NCI-H1694 (cell line): ENCODE data around the gene CR1.
"Not testable (repeated sequence)": the region's sequence is repeated elsewhere in the genome, so short reads cannot be mapped to it uniquely, and the experiment has no call there.

ENCODE experiments used
- DNase-seq: peaks from one replicate; lab custom pipeline; 2025; lab: John Stamatoyannopoulos, UW

Gene CR1

GRCh38 chr1:207495801-207496792 is at the start of gene CR1:
CR1 (plus strand) TSS chr1:207496157; CDS start chr1:207496268, 111 bp downstream.
- DNase-seq: no peak

GRCh38 chr1:207453710-207454045 is 42.3 kb upstream of the CR1 start:
- no peak for DNase-seq

GRCh38 chr1:207454046-207454964 is 41.7 kb upstream of the CR1 start, which contains the start of gene CR2:
CR2 (plus strand) TSS chr1:207454328; CDS start chr1:207454419, 91 bp downstream.
- no peak for DNase-seq

GRCh38 chr1:207455183-207455754 is 40.7 kb upstream of the CR1 start:
- DNase-seq: no peak

GRCh38 chr1:207458414-207458813 is 37.5 kb upstream of the CR1 start:
- no peak for DNase-seq

- DNase-seq: no peak
Observed at GRCh38 chr1:207459008-207459407, 36.9 kb upstream of the CR1 start.

- no peak for DNase-seq
Observed at GRCh38 chr1:207461649-207462048, 34.3 kb upstream of the CR1 start.

- DNase-seq: no peak
Observed at GRCh38 chr1:207462535-207462934, 33.4 kb upstream of the CR1 start.

GRCh38 chr1:207463021-207463420 is 32.9 kb upstream of the CR1 start:
- DNase-seq: no peak

- DNase-seq: no peak
Observed at GRCh38 chr1:207463571-207463970, 32.4 kb upstream of the CR1 start.

- DNase-seq: no peak
Observed at GRCh38 chr1:207470927-207471326, 25.0 kb upstream of the CR1 start.

- no peak for DNase-seq
Observed at GRCh38 chr1:207474210-207474609, 21.7 kb upstream of the CR1 start.

GRCh38 chr1:207486198-207486597 is 9.8 kb upstream of the CR1 start:
- DNase-seq: no peak

- DNase-seq: no peak
Observed at GRCh38 chr1:207487636-207488035, 8.3 kb upstream of the CR1 start.

- no peak for DNase-seq
Observed at GRCh38 chr1:207493212-207493611, 2.7 kb upstream of the CR1 start.

GRCh38 chr1:207494171-207494570 is 1.8 kb upstream of the CR1 start:
- no peak for DNase-seq

- DNase-seq: not testable (repeated sequence)
Observed at GRCh38 chr1:207495281-207495680, 676 bp upstream of the CR1 start.

GRCh38 chr1:207497941-207498340 is 2.0 kb downstream of the CR1 start:
- DNase-seq: no peak

- DNase-seq: peak; percentile 78
Observed at GRCh38 chr1:207499573-207499972, 3.6 kb downstream of the CR1 start.

- DNase-seq: no peak
Observed at GRCh38 chr1:207500306-207500705, 4.3 kb downstream of the CR1 start.

GRCh38 chr1:207501071-207501470 is 5.1 kb downstream of the CR1 start:
- DNase-seq: no peak

GRCh38 chr1:207502726-207503125 is 6.8 kb downstream of the CR1 start:
- DNase-seq: no peak
